LNCAP (cell line): ENCODE measurements around the gene ALOX12B.
A peak's percentile ranks its signal among the peaks of the same experiment; 100 is the strongest.

Source experiments
- TF ChIP-seq, protein P1 (sequence below): fragments of 450-650 bp; IDR thresholded peaks from 2 replicates; pipeline ENCODE4 v1.5.1; 2017; ENCODE audit warnings: mild to moderate bottlenecking

Gene ALOX12B

DNA sequence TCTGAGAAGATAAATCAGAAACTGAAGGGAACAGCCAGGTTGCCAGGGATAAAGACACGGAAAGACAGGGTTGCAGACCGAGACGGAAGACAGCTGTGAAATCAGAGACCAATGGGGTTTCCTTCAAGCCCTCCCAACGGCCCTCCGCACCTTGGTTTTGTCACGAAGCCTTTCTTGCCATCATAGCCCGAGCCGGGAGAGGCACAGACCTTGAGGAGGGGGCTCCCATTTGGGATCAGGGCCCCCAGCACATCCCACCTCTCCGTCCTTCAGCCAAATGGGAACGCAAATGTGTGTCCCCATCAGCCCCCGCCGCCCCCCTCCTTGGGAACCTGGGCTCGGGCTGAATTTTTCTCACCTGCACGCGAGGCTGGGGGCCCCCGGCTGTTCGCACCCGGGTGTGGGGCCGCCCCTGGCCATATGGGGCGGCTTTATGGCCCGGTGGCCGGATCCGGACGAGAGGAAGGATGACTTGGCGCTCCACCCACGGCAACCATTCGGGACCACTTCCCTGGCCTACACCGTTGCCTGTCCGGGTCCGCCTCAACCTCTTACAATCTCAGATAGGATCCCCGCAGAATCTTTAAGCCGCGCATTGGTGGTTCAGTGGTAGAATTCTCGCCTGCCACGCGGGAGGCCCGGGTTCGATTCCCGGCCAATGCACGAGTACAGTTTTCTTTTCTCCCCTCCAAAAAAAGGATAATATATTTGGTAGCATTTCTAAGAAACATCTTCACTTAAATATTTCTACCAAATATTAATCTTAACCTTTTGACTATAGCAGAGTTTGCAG lies 37.8 kb upstream of the ALOX12B start:
- TF ChIP-seq, protein P1, sequence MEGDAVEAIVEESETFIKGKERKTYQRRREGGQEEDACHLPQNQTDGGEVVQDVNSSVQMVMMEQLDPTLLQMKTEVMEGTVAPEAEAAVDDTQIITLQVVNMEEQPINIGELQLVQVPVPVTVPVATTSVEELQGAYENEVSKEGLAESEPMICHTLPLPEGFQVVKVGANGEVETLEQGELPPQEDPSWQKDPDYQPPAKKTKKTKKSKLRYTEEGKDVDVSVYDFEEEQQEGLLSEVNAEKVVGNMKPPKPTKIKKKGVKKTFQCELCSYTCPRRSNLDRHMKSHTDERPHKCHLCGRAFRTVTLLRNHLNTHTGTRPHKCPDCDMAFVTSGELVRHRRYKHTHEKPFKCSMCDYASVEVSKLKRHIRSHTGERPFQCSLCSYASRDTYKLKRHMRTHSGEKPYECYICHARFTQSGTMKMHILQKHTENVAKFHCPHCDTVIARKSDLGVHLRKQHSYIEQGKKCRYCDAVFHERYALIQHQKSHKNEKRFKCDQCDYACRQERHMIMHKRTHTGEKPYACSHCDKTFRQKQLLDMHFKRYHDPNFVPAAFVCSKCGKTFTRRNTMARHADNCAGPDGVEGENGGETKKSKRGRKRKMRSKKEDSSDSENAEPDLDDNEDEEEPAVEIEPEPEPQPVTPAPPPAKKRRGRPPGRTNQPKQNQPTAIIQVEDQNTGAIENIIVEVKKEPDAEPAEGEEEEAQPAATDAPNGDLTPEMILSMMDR = no peak

DNA sequence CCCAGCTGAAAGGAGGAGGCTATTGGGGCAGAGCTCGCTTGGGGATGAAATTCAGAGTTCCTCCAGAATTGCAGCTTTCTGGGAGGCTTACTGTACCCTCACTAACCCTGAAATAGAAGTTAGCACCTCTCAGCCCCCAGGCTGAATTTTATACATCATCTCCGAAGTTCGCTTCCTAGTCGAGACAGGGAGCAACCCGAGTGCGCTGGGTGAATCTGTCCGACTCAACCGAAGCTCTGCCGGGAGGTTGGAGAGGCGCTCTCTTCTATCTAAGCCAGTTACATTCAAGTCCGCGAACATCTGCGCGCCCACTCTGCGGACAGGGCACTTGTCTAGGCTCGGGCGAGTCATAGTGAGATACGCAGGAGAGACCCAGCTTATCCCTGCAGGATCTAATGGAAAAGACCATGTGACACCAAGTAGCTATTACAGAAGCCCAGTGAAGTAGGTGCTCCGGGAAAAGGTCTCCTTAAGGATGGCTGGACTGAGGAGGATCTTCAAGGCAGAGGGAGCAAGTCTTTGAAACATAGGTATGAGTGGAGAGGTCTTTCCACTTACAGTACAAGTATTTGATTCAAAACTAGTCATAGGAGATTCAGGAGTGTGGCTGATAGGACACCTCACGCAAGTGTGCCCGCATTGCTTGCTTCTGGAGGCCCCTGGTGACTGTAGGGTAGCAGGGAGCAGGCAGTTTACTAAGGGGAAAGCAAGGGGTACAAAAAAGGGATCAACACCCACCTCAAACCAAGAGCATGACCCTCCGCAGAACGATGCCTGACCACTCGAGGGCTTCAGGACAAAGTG lies 37.0 kb upstream of the ALOX12B start:
- TF ChIP-seq, protein P1 = no peak

DNA sequence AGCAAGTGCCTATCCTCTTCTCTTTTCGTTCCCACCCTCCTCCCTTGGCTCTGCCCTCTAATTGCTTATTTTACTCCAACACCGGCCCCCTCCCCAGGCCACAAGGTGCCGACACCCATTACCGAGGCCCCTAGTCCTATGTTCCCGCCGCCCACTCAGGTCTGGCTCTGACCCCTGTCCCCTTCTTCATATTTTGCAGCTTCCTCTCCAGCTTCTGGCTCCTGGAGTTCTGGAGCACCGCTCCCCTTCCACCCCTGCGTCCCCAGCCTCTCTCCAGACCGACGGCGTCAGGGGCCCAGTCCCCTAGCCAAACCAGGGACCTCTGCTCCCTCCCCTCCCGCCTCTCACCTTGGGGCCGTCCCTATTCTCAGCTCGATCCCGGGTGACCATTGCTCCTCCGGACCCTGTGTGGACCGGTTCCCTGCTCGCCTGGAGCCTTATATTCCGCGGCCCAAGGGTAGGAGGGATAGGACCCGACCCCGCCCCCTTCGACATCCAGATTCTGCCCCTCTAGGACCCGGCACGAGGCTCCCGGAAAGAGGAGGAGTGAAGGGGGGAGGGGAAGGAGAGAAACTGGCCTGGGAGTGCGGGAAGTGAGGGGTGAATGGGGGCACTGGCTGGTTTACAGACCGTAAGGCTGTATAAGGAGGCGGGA lies 36.3 kb upstream of the ALOX12B start, which contains the start of gene HES7:
HES7 (minus strand) TSS at position 412 of the 655 bp plus-strand sequence; CDS start at position 390, 22 bp downstream.
- TF ChIP-seq, protein P1 = no peak

DNA sequence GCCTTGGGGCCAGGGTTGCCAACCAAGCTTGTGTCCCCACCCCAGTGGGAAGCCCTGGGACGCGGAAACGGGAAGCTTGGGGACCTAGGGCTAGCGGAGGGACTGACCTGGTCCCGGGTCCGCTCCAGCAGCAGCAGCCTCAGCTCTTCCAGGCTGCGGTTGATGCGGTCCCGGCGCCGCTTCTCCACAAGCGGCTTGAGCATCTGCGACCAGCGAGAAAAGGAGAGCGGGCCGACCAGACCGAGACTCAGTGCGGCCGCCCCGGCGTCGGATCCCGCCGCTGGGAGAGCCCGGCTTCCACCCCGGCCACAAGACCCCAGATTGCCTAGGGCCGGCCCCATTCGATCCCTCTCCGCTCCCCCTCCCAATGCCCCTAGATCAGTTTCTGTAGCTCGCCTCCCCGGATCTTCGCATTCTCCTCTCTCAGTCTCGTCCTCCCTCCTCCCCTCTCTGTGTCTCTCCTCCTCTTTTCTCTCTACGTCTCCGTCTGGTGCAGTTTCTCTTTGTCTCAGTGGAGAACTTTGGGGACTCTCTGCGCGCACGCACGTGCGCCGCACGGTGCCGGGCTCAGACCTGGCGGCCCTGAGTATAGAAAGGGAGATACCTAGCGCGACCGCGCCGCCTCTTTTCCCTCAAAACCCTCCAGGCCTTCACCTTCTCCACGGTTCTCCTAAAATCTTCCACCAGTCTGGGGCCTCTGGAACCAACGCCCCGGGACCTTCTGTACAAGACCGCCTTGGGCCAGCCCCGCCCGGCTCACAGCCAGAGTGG lies 35.6 kb upstream of the ALOX12B start:
- TF ChIP-seq, protein P1 = no peak

DNA sequence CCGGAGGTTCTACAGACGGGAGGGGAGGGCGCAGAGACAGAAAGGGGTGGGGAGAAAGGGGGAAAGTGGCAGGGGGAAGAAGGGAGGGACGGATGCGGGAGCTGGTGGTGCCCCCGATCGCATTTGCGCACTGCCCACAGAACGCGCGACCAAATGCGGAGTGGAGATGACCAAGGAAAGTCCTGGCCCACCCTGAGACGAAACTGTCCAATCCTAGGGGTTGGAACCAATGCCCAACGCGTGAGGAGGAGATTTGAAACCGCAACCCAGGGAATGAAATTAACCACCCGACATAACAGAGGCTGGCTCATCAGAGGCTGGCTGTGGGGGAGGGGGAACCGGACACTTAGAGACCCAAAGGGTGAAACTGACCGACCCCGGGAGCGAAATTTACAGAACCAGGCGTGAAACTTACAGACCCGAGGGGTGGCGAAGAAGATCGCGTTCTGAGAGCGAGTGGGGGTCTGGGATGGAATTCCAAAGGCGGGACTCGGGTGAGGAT lies 35.0 kb upstream of the ALOX12B start:
- TF ChIP-seq, protein P1 = no peak

DNA sequence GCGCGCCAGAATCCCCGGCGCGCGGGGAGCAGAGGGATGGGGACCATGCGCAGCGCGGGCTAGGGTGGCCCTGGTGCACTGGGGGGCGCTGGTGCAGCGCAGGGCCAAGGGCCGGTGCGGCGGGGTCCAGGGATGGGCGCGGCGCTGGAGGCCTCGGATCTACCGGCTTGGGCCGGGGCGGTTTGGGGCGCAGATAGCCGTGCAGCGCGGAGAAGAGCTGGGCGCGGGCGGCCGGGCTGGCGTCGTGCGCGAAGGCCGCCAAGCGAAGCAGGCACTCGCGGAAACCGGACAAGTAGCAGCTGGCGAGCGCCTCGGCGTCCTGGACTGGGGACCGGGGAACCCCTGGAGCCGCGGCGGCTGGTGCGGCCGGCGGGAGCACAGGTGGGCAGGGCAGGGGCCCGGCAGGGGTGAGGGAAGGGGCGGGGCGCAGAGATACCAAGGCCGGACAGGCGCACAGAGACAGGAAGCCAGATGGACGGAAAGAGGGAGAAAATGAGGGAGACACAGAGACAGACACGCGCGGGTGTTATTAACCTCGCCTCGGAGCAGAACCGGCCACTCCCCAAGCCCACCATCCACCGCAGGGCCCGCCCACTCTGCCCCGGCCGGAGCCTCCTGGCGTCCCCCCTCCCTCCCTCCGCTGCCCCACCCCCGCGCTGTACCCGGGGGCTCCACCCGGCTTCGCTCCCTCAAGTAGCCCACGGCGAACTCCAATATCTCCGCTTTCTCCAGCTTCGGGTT lies 34.3 kb upstream of the ALOX12B start:
- TF ChIP-seq, protein P1 = peak; percentile 60
